ENCODE data around the gene FLOT1.

FLOT1 gene

DNA sequence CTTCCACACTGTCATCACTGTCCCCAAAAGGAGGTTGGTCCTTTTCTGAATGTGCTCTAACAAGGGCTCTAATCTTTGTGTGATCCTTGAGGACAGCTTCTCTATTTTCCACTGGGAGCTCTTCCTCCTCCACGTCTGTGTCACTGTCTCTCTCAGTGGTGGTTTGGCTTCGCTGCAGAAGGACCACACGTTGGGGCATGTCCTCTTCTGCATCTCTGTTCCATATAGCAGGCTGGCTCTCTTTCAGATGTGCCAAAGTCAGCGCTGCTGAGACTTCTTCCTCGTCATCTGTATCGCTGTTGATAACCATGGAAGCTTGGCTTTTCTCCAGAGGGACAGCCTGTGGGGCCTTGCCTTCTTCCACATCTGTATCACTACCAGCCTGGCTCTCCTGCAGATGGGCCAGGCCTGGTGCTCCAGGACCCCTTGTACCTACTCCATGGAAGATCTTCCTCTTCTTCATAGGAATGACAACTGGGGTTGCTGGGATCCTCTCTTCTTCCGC lies 30.0 kb downstream of the FLOT1 start:
- H3K4me1 ChIP-seq (ENCODE audit: low read length), result no peaks in the 10 kb centered on the region
- DNase-seq, result no peak
- no peak overlapping the region for H2AFZ ChIP-seq (ENCODE audit: low read length)
- TF ChIP-seq EZH2 (optimal IDR thresholded peaks at IDR 0.05; ENCODE audit: low read depth, low read length) (no peak), EZH2phosphoT487 (IDR thresholded peaks at IDR 0.05; ENCODE audit: low read length) (no peak)
- TF ChIP-seq, protein P1, sequence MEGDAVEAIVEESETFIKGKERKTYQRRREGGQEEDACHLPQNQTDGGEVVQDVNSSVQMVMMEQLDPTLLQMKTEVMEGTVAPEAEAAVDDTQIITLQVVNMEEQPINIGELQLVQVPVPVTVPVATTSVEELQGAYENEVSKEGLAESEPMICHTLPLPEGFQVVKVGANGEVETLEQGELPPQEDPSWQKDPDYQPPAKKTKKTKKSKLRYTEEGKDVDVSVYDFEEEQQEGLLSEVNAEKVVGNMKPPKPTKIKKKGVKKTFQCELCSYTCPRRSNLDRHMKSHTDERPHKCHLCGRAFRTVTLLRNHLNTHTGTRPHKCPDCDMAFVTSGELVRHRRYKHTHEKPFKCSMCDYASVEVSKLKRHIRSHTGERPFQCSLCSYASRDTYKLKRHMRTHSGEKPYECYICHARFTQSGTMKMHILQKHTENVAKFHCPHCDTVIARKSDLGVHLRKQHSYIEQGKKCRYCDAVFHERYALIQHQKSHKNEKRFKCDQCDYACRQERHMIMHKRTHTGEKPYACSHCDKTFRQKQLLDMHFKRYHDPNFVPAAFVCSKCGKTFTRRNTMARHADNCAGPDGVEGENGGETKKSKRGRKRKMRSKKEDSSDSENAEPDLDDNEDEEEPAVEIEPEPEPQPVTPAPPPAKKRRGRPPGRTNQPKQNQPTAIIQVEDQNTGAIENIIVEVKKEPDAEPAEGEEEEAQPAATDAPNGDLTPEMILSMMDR (IDR thresholded peaks at IDR 0.05; ENCODE audit: low read length), result no peak
- no peaks in the 10 kb centered on the region for H4K20me1 ChIP-seq (ENCODE audit: insufficient read depth, low read length)
- no peak overlapping the region for H3K4me2 ChIP-seq (ENCODE audit: low read depth, low read length)
- no peaks in the 10 kb centered on the region for H3K9me3 ChIP-seq (replicated peaks; ENCODE audit: insufficient read depth, low read length)
- no peak overlapping the region for H3K27ac ChIP-seq (ENCODE audit: low read length)
- H3K27me3 ChIP-seq (replicated peaks; ENCODE audit: insufficient read depth, low read length), result no peaks in the 10 kb centered on the region
- H3K4me3 ChIP-seq (ENCODE audit: low read length), result no peak overlapping the region
- peaks cover 3% of the 10 kb centered on the region; the same call in 1 of the 2 replicates for H3K36me3 ChIP-seq (replicated peaks; ENCODE audit: insufficient read depth, low read length)
- no peak overlapping the region for H3K9ac ChIP-seq (ENCODE audit: low read length)
- no peaks in the 10 kb centered on the region for H3F3A ChIP-seq (ENCODE audit: insufficient read depth, low read length)
- no peaks in the 10 kb centered on the region for H3K9me2 ChIP-seq (replicated peaks; ENCODE audit: insufficient read depth, low read length)
- peaks cover 13% of the 10 kb centered on the region for H3K79me2 ChIP-seq (ENCODE audit: low read length)

DNA sequence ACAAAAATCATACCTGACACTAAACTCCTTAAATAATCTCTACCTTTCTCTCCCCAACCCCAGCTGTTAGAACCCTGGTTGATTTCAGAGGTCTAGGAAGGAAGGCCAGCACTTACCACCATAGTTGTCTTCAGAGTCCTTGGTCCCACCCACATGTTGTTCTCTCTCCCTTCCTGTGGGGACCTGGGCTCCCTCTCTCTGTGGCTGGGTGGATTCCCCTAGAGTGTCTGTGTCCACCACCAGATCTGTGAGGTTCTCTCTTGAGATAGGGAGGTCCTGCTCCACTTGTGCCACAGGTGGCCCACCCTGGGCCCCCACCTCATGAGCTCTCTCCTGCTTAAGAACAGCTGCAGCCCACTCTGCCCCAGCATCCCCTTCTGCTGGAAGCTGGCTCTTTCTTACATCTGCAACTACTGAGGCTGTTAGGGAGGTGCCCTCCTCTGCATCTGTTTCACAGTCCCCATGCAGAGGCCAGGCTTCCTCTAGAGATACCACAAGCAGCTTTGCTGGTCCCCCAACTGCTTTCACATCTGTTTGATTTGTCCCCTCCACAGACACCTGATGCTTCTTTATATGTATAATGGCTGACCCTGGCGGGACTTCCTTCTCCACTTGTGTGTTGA lies 30.6 kb downstream of the FLOT1 start:
- H3F3A ChIP-seq (ENCODE audit: insufficient read depth, low read length), result no peaks in the 10 kb centered on the region
- H3K79me2 ChIP-seq (ENCODE audit: low read length), result peaks cover 13% of the 10 kb centered on the region
- H3K4me3 ChIP-seq (ENCODE audit: low read length), result no peak overlapping the region
- no peaks in the 10 kb centered on the region for H3K9me2 ChIP-seq (replicated peaks; ENCODE audit: insufficient read depth, low read length)
- TF ChIP-seq EZH2phosphoT487 (IDR thresholded peaks at IDR 0.05; ENCODE audit: low read length), result no peak
- no peak for TF ChIP-seq EZH2 (optimal IDR thresholded peaks at IDR 0.05; ENCODE audit: low read depth, low read length)
- TF ChIP-seq, protein P1 (IDR thresholded peaks at IDR 0.05; ENCODE audit: low read length), result no peak
- no peaks in the 10 kb centered on the region for H4K20me1 ChIP-seq (ENCODE audit: insufficient read depth, low read length)
- no peaks in the 10 kb centered on the region for H3K4me1 ChIP-seq (ENCODE audit: low read length)
- peaks cover 3% of the 10 kb centered on the region; the same call in 1 of the 2 replicates for H3K36me3 ChIP-seq (replicated peaks; ENCODE audit: insufficient read depth, low read length)
- no peak overlapping the region for H3K9ac ChIP-seq (ENCODE audit: low read length)
- H3K27me3 ChIP-seq (replicated peaks; ENCODE audit: insufficient read depth, low read length), result no peaks in the 10 kb centered on the region
- H3K27ac ChIP-seq (ENCODE audit: low read length), result no peak overlapping the region
- H3K9me3 ChIP-seq (replicated peaks; ENCODE audit: insufficient read depth, low read length), result no peaks in the 10 kb centered on the region
- H2AFZ ChIP-seq (ENCODE audit: low read length), result no peak overlapping the region
- no peak for DNase-seq
- no peak overlapping the region for H3K4me2 ChIP-seq (ENCODE audit: low read depth, low read length)

DNA sequence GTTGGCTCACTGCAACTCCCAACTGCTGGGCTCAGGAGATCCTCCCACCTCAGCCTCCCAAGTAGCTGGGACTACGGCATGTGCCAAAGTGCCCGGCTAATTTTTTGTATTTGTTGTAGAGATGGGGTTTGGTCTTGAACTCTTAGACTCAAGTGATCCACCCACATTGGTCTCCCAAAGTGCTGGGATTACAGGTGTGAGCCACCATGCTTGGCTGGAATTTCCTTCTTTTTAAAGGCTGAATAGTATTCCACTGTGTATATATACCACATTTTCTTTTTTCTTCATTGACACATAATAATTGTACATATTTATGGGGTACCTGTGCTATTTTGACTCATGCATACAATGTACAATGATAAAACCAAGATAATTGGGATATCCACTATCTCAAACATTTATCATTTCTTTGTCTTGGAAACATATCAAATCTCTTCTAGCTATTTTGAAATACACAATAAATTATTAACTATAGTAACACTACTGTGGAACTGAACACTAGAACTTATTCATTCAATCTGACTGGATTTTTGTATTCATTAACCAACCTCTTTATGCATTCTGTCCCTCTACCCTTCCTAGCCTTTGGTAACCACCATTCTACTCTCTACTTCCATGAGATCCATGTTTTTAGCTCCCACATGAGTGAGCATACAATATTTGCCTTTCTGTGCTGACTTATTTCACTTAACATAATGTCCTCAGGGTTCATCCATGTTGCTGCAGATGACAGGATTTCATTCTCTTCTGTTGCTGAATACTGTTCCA lies 33.2 kb downstream of the FLOT1 start:
- no peak overlapping the region for H3K4me3 ChIP-seq (ENCODE audit: low read length)
- no peaks in the 10 kb centered on the region for H3K9me3 ChIP-seq (replicated peaks; ENCODE audit: insufficient read depth, low read length)
- H2AFZ ChIP-seq (ENCODE audit: low read length), result no peak overlapping the region
- no peaks in the 10 kb centered on the region for H3K79me2 ChIP-seq (ENCODE audit: low read length)
- H3K27ac ChIP-seq (ENCODE audit: low read length), result no peak overlapping the region
- no peaks in the 10 kb centered on the region for H3F3A ChIP-seq (ENCODE audit: insufficient read depth, low read length)
- H3K9me2 ChIP-seq (replicated peaks; ENCODE audit: insufficient read depth, low read length), result no peaks in the 10 kb centered on the region
- no peak overlapping the region for H3K4me2 ChIP-seq (ENCODE audit: low read depth, low read length)
- no peaks in the 10 kb centered on the region; the same call in 1 of the 2 replicates for H3K36me3 ChIP-seq (replicated peaks; ENCODE audit: insufficient read depth, low read length)
- TF ChIP-seq, protein P1 (IDR thresholded peaks at IDR 0.05; ENCODE audit: low read length), result no peak
- TF ChIP-seq EZH2phosphoT487 (IDR thresholded peaks at IDR 0.05; ENCODE audit: low read length), result no peak
- no peak for TF ChIP-seq EZH2 (optimal IDR thresholded peaks at IDR 0.05; ENCODE audit: low read depth, low read length)
- no peaks in the 10 kb centered on the region for H4K20me1 ChIP-seq (ENCODE audit: insufficient read depth, low read length)
- no peak overlapping the region for H3K9ac ChIP-seq (ENCODE audit: low read length)
- no peaks in the 10 kb centered on the region for H3K4me1 ChIP-seq (ENCODE audit: low read length)
- DNase-seq, result no peak
- no peaks in the 10 kb centered on the region for H3K27me3 ChIP-seq (replicated peaks; ENCODE audit: insufficient read depth, low read length)
